ENCODE measurements around the gene APOBEC3B.
"Not testable (repeated sequence)": the region's sequence is repeated elsewhere in the genome, so short reads cannot be mapped to it uniquely, and the experiment has no call there.

APOBEC3B gene

GRCh38 chr22:38952281-38952993 lies 29.7 kb upstream of the APOBEC3B start:
- H3K4me3 ChIP-seq (ENCODE audit: low read depth in 1 of 2, low read length in 2 of 2), result peak overlapping the region in 1 of 2 donors; percentile 20
- no peaks in the 10 kb centered on the region for H3K36me3 ChIP-seq (ENCODE audit: control insufficient read depth in 1 of 2, insufficient read depth in 2 of 2, low read length in 2 of 2)
- H3K9me3 ChIP-seq (ENCODE audit: control insufficient read depth in 1 of 2, low read length in 2 of 2), result no peaks in the 10 kb centered on the region
- H3K27me3 ChIP-seq (ENCODE audit: low read depth, low read length), result no peaks in the 10 kb centered on the region
- H3K27ac ChIP-seq (ENCODE audit: low read length), result peak overlapping the region; percentile 16
- no peaks in the 10 kb centered on the region for H3K4me1 ChIP-seq (ENCODE audit: control insufficient read depth in 1 of 2, insufficient read depth in 2 of 2, low read length in 2 of 2)

- Histone ChIP-seq H3K27ac (ENCODE audit: low read length) (no peak overlapping the region), H3K27me3 (ENCODE audit: low read depth, low read length) (no peaks in the 10 kb centered on the region), H3K9me3 (ENCODE audit: control insufficient read depth in 1 of 2, low read length in 2 of 2) (no peaks in the 10 kb centered on the region), H3K36me3 (ENCODE audit: control insufficient read depth in 1 of 2, insufficient read depth in 2 of 2, low read length in 2 of 2) (no peaks in the 10 kb centered on the region), H3K4me1 (ENCODE audit: control insufficient read depth in 1 of 2, insufficient read depth in 2 of 2, low read length in 2 of 2) (no peaks in the 10 kb centered on the region), H3K4me3 (ENCODE audit: low read depth in 1 of 2, low read length in 2 of 2) (peak overlapping the region in 1 of 2 donors; percentile 20)
These were observed 29.1 kb upstream of the APOBEC3B start for GRCh38 chr22:38953091-38953490.

GRCh38 chr22:38953577-38954413 lies 28.4 kb upstream of the APOBEC3B start:
- Histone ChIP-seq H3K27me3 (ENCODE audit: low read depth, low read length) (no peaks in the 10 kb centered on the region), H3K9me3 (ENCODE audit: control insufficient read depth in 1 of 2, low read length in 2 of 2) (no peaks in the 10 kb centered on the region), H3K4me3 (ENCODE audit: low read depth in 1 of 2, low read length in 2 of 2) (peak overlapping the region in 1 of 2 donors; percentile 20), H3K27ac (ENCODE audit: low read length) (no peak overlapping the region), H3K4me1 (ENCODE audit: control insufficient read depth in 1 of 2, insufficient read depth in 2 of 2, low read length in 2 of 2) (no peaks in the 10 kb centered on the region), H3K36me3 (ENCODE audit: control insufficient read depth in 1 of 2, insufficient read depth in 2 of 2, low read length in 2 of 2) (no peaks in the 10 kb centered on the region)

GRCh38 chr22:38954414-38955043 lies 27.6 kb upstream of the APOBEC3B start:
- Histone ChIP-seq H3K27me3 (ENCODE audit: low read depth, low read length) (no peaks in the 10 kb centered on the region), H3K4me1 (ENCODE audit: control insufficient read depth in 1 of 2, insufficient read depth in 2 of 2, low read length in 2 of 2) (no peaks in the 10 kb centered on the region), H3K27ac (ENCODE audit: low read length) (no peak overlapping the region), H3K36me3 (ENCODE audit: control insufficient read depth in 1 of 2, insufficient read depth in 2 of 2, low read length in 2 of 2) (no peaks in the 10 kb centered on the region), H3K4me3 (ENCODE audit: low read depth in 1 of 2, low read length in 2 of 2) (no peak overlapping the region), H3K9me3 (ENCODE audit: control insufficient read depth in 1 of 2, low read length in 2 of 2) (no peaks in the 10 kb centered on the region)

GRCh38 chr22:38955250-38955905 lies 26.8 kb upstream of the APOBEC3B start:
- H3K4me3 ChIP-seq (ENCODE audit: low read depth in 1 of 2, low read length in 2 of 2), result no peak overlapping the region
- H3K9me3 ChIP-seq (ENCODE audit: control insufficient read depth in 1 of 2, low read length in 2 of 2), result no peaks in the 10 kb centered on the region
- H3K27me3 ChIP-seq (ENCODE audit: low read depth, low read length), result no peaks in the 10 kb centered on the region
- H3K4me1 ChIP-seq (ENCODE audit: control insufficient read depth in 1 of 2, insufficient read depth in 2 of 2, low read length in 2 of 2), result no peaks in the 10 kb centered on the region
- H3K36me3 ChIP-seq (ENCODE audit: control insufficient read depth in 1 of 2, insufficient read depth in 2 of 2, low read length in 2 of 2), result no peaks in the 10 kb centered on the region
- no peak overlapping the region for H3K27ac ChIP-seq (ENCODE audit: low read length)

- Histone ChIP-seq H3K9me3 (ENCODE audit: control insufficient read depth in 1 of 2, low read length in 2 of 2) (no peaks in the 10 kb centered on the region), H3K27ac (ENCODE audit: low read length) (no peak overlapping the region), H3K4me1 (ENCODE audit: control insufficient read depth in 1 of 2, insufficient read depth in 2 of 2, low read length in 2 of 2) (no peaks in the 10 kb centered on the region), H3K27me3 (ENCODE audit: low read depth, low read length) (no peaks in the 10 kb centered on the region), H3K4me3 (ENCODE audit: low read depth in 1 of 2, low read length in 2 of 2) (no peak overlapping the region), H3K36me3 (ENCODE audit: control insufficient read depth in 1 of 2, insufficient read depth in 2 of 2, low read length in 2 of 2) (no peaks in the 10 kb centered on the region)
These were observed 26.2 kb upstream of the APOBEC3B start for GRCh38 chr22:38955926-38956325.

- Histone ChIP-seq H3K27ac (ENCODE audit: low read length) (no peak overlapping the region), H3K9me3 (ENCODE audit: control insufficient read depth in 1 of 2, low read length in 2 of 2) (no peaks in the 10 kb centered on the region), H3K36me3 (ENCODE audit: control insufficient read depth in 1 of 2, insufficient read depth in 2 of 2, low read length in 2 of 2) (no peaks in the 10 kb centered on the region), H3K27me3 (ENCODE audit: low read depth, low read length) (no peaks in the 10 kb centered on the region), H3K4me1 (ENCODE audit: control insufficient read depth in 1 of 2, insufficient read depth in 2 of 2, low read length in 2 of 2) (no peaks in the 10 kb centered on the region), H3K4me3 (ENCODE audit: low read depth in 1 of 2, low read length in 2 of 2) (no peak overlapping the region)
These were observed 25.6 kb upstream of the APOBEC3B start for GRCh38 chr22:38956551-38956950.

- H3K4me1 ChIP-seq (ENCODE audit: control insufficient read depth in 1 of 2, insufficient read depth in 2 of 2, low read length in 2 of 2), result no peaks in the 10 kb centered on the region
- no peak within 1 kb of the TSS for H3K4me3 ChIP-seq (ENCODE audit: low read depth in 1 of 2, low read length in 2 of 2)
- no peaks in the 10 kb centered on the region for H3K36me3 ChIP-seq (ENCODE audit: control insufficient read depth in 1 of 2, insufficient read depth in 2 of 2, low read length in 2 of 2)
- H3K9me3 ChIP-seq (ENCODE audit: control insufficient read depth in 1 of 2, low read length in 2 of 2), result no peaks in the 10 kb centered on the region
- no peaks in the 10 kb centered on the region for H3K27me3 ChIP-seq (ENCODE audit: low read depth, low read length)
- H3K27ac ChIP-seq (ENCODE audit: low read length), result no peak within 1 kb of the TSS
These were observed 24.9 kb upstream of the APOBEC3B start, which contains the start of gene APOBEC3A for GRCh38 chr22:38957046-38957770. APOBEC3A (plus strand) TSS chr22:38957609; CDS start chr22:38957692, 83 bp downstream.

GRCh38 chr22:38957808-38958650 lies 24.1 kb upstream of the APOBEC3B start:
- Histone ChIP-seq H3K27ac (ENCODE audit: low read length) (no peak overlapping the region), H3K4me1 (ENCODE audit: control insufficient read depth in 1 of 2, insufficient read depth in 2 of 2, low read length in 2 of 2) (no peaks in the 10 kb centered on the region), H3K27me3 (ENCODE audit: low read depth, low read length) (no peaks in the 10 kb centered on the region), H3K9me3 (ENCODE audit: control insufficient read depth in 1 of 2, low read length in 2 of 2) (no peaks in the 10 kb centered on the region), H3K36me3 (ENCODE audit: control insufficient read depth in 1 of 2, insufficient read depth in 2 of 2, low read length in 2 of 2) (no peaks in the 10 kb centered on the region), H3K4me3 (ENCODE audit: low read depth in 1 of 2, low read length in 2 of 2) (no peak overlapping the region)

GRCh38 chr22:38958651-38958943 lies 23.6 kb upstream of the APOBEC3B start:
- H3K36me3 ChIP-seq (ENCODE audit: control insufficient read depth in 1 of 2, insufficient read depth in 2 of 2, low read length in 2 of 2); H3K4me3 ChIP-seq (ENCODE audit: low read depth in 1 of 2, low read length in 2 of 2); H3K27ac ChIP-seq (ENCODE audit: low read length); H3K9me3 ChIP-seq (ENCODE audit: control insufficient read depth in 1 of 2, low read length in 2 of 2); H3K27me3 ChIP-seq (ENCODE audit: low read depth, low read length); H3K4me1 ChIP-seq (ENCODE audit: control insufficient read depth in 1 of 2, insufficient read depth in 2 of 2, low read length in 2 of 2): not testable (repeated sequence)
